GM21360 (cell line): ENCODE measurements around the gene HSPH1.
"Not testable (repeated sequence)": the region's sequence is repeated elsewhere in the genome, so short reads cannot be mapped to it uniquely, and the experiment has no call there.

Experiments used
- ATAC-seq: cut with Tn5 transposase; IDR thresholded peaks from one replicate; pipeline ENCODE4 v1.9.1; 2021; ENCODE audit warnings: mild to moderate bottlenecking, moderate library complexity; ENCODE audit not compliant: unreplicated experiment

Gene HSPH1

DNA sequence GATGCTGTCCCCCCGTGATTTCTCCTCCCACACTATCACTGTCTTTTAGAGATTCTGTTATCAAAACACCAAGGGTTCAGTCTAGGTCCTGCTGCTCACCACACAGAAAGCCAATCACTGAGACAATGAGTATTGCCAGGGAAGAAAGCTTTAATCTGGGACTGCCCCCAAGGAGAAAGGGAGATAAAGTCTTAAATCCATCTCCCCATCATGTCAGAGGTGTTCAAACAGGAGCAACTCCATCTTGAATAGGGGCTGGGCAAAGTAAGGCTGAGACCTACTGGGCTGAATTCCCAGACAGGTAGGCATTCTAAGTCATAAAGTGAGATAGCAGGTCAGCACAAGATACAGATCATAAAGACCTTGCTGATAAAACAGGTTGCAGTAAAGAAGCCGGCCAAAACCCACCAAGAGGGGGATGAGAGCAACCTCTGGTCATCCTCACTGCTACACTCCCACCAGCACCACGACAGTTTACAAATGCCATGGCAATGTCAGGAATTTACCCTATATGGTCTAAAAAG lies 63.7 kb downstream of the HSPH1 start:
- ATAC-seq: not testable (repeated sequence)

- no peak for ATAC-seq
Observed at GRCh38 chr13:31096654-31097302, 64.9 kb downstream of the HSPH1 start.

GRCh38 chr13:31094331-31095015 lies 67.2 kb downstream of the HSPH1 start:
- ATAC-seq: no peak

- ATAC-seq: no peak
Observed at GRCh38 chr13:31093145-31093885, 68.4 kb downstream of the HSPH1 start.

DNA sequence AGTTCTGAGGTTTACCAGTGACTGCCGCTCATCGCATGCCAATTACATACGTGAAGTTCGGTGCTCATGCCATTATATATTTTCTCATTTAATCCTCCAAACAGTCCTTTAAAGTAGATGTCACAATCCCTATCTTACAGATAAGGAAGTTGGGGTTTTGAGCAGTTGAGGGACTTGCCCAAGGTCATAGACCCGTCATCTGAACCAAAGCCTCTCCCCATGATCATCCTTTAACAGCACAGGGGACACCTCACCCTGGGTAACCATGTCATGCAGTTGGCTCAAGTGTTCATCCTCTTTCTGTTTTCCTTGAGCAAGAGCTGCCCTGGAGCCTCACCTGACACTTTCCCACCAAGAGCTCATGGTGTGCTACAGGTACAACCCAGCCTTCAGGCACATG lies 69.1 kb downstream of the HSPH1 start:
- ATAC-seq: no peak

DNA sequence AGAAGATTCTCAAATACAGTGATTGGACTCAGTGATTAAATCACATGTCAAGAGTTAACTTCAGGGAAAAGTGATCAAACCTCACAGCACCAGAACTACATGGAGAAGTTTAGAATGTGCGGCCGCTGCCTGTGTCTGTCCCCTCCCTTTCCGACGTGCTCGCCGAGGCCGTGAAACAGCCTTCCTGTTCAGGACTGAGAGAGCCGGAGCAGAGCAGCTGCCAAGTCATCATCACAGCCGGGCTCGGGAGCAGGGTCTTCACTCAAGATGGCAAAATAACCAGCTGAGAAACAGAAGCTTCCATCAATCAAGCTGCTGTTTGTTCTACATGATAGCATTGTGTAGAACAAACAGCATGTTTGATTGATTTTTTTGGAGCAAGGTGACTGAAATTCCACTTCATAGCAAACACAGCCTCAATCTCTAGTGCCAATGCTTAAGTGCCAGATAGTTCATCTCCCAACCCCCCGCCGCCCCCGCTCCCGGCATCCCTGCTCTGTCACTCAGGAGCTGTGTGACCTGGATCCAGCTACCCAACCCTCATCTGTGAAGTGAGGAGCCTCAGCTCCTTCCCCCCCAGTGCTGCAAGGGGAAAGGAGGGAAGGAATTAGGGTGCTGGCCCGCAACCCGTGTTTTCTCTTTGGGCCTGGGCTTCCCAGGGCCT lies 70.6 kb downstream of the HSPH1 start:
- ATAC-seq: no peak

DNA sequence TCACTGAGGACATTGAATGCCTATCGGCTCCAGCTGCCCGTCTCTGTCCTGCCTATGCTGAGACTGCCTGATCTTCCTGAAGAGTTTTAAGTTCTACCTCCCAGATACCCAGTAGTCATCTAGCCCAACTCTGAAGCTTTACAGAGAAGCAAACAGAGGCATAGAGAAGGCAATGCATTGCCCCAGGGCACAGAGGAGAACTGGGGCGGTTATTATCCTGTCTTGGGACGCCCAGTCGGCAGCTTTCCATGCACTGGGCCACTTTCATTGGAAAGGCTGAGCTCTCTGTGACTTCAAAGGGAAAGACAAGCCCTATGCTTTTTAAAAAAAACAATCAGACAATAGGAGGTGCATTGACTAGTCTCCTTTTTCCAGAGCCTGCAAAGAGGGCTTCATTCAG lies 71.6 kb downstream of the HSPH1 start:
- no peak for ATAC-seq

DNA sequence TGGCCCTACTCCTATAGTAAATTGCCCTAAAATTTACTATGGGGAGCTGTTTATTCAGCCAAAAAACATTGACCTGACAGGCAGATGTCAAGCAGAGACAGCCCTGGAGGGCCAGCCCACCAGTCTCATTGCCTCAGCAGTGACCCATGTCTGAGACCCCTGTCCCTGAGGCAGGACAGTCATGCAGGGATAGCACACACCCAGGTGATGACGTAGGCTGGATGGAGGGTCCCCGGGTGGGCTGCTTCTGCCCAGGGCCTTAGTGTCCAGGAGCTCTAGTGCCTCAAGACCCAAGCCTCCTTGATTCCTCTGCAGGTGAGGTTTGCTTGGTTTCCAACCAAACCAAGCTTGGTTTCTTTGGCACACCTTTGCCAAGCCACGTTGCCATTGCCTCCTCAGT lies 72.1 kb downstream of the HSPH1 start:
- ATAC-seq: no peak

DNA sequence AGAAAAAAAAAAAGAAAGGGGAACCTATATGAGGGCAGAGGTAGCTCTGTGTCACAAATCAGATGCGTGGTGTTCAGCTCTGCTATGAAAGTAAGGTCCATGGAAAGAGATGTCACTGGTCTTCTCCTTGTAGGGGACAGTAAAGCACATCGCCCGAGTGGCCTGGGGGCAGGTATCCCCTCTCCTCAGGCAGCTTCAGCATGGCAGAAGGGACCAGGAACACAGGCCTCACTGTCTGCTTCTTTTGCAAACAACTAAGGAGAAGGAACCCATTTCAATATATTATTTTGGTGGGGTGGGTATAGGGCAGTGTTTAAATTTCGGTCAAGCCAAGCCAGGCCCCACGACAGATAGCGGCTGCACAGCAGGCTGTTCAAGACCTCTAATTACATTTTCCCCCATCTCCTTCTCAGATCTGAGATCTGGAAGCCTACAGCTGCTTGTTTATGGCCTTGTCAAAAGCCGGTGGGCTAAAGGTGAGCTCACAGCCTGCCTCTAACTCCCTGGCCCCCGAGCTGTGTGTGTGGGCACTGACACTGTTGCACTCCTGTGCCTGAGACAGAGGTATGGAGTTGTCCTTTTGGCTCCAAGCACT lies 72.8 kb downstream of the HSPH1 start:
- no peak for ATAC-seq
